HEK293 (cell line): Measurements from ENCODE around the gene ZCCHC24.

Experiments
- CTCF ChIA-PET: fragments of 350-600 bp; formaldehyde crosslinking; extraction: SDS; loops from one replicate; lab custom pipeline; 2021; ENCODE audit warnings: antibody characterized with exemption; lab: Yijun Ruan, JAX
- POLR2A ChIA-PET: fragments of 300-600 bp; formaldehyde crosslinking; extraction: SDS; loops from one replicate; lab custom pipeline; 2020; ENCODE audit warnings: antibody characterized with exemption, inconsistent platforms; lab: Yijun Ruan, JAX
- H3K27ac ChIP-seq: fragments of 200-500 bp; sonication (Bioruptor generic); 2 replicates; pipeline ENCODE4 v1.5.1; 2014; ENCODE audit warnings: low read depth, low read length, control low read depth, inconsistent platforms; ENCODE audit errors: extremely low read depth
- H3K36me3 ChIP-seq, 2 experiments: fragments of 200-500 bp in 1 of 2; sonication (Bioruptor generic) in 1 of 2; 1 replicate in 1 of 2; 2 replicates in 1 of 2; pipeline ENCODE4 v1.5.1; 2014 to 2017; ENCODE audit warnings: inconsistent platforms in 2 of 2, low read length in 2 of 2; ENCODE audit not compliant: control insufficient read depth in 2 of 2, insufficient read depth in 1 of 2
- H3K4me1 ChIP-seq: fragments of 200-500 bp; sonication (Bioruptor generic); 2 replicates; pipeline ENCODE4 v1.5.1; 2014; ENCODE audit warnings: mild to moderate bottlenecking, low read length, inconsistent platforms; ENCODE audit not compliant: control insufficient read depth, insufficient read depth
- H3K4me3 ChIP-seq: 2 replicates; pipeline ENCODE4 v1.5.1; 2011; ENCODE audit warnings: low read depth, mild to moderate bottlenecking, control low read depth, low read length, moderate library complexity
- H3K9me3 ChIP-seq: fragments of 200-500 bp; sonication (Bioruptor generic); 2 replicates; pipeline ENCODE4 v1.5.1; 2014; ENCODE audit warnings: low read depth, low read length, inconsistent platforms; ENCODE audit not compliant: control insufficient read depth, insufficient read depth
- GLI2 ChIP-seq: fragments of 450-650 bp; formaldehyde crosslinking; IDR thresholded peaks from 2 replicates; pipeline ENCODE4; 2017; ENCODE audit warnings: missing biosample characterization, missing genetic modification characterization, low read depth, borderline replicate concordance
- KLF16 ChIP-seq: fragments of 450-650 bp; formaldehyde crosslinking; IDR thresholded peaks from 2 replicates; pipeline ENCODE4 v1.5.1; 2017; ENCODE audit warnings: missing biosample characterization, missing genetic modification characterization
- SP7 ChIP-seq: fragments of 450-650 bp; formaldehyde crosslinking; IDR thresholded peaks from 2 replicates; pipeline ENCODE4 v1.5.1; 2016; ENCODE audit warnings: missing biosample characterization, missing genetic modification characterization
- ZBTB48 ChIP-seq: fragments of 450-650 bp; formaldehyde crosslinking; IDR thresholded peaks from 2 replicates; pipeline ENCODE4 v1.5.1; 2016; ENCODE audit warnings: missing biosample characterization, missing genetic modification characterization
- ZFP3 ChIP-seq: fragments of 450-650 bp; formaldehyde crosslinking; IDR thresholded peaks from 2 replicates; pipeline ENCODE4 v1.5.1; 2016; ENCODE audit warnings: low read depth, missing biosample characterization, missing genetic modification characterization
- ZFP41 ChIP-seq: fragments of 450-650 bp; formaldehyde crosslinking; IDR thresholded peaks from 2 replicates; pipeline ENCODE4 v1.5.1; 2016; ENCODE audit warnings: missing biosample characterization, missing genetic modification characterization, borderline replicate concordance
- ZIC2 ChIP-seq: fragments of 450-650 bp; formaldehyde crosslinking; IDR thresholded peaks from 2 replicates; pipeline ENCODE4 v1.5.1; 2016; ENCODE audit warnings: missing biosample characterization, missing genetic modification characterization
- ZNF133 ChIP-seq: fragments of 450-650 bp; formaldehyde crosslinking; IDR thresholded peaks from 2 replicates; pipeline ENCODE4 v1.5.1; 2016; ENCODE audit warnings: missing biosample characterization, missing genetic modification characterization
- ZNF140 ChIP-seq: fragments of 450-650 bp; formaldehyde crosslinking; IDR thresholded peaks from 2 replicates; pipeline ENCODE4 v1.5.1; 2016; ENCODE audit warnings: missing biosample characterization, missing genetic modification characterization
- ZNF248 ChIP-seq: fragments of 450-650 bp; formaldehyde crosslinking; IDR thresholded peaks from 2 replicates; pipeline ENCODE4 v1.5.1; 2017; ENCODE audit warnings: missing biosample characterization, missing genetic modification characterization
- ZNF341 ChIP-seq: fragments of 450-650 bp; formaldehyde crosslinking; IDR thresholded peaks from 2 replicates; pipeline ENCODE4; 2016; ENCODE audit warnings: low read depth, missing biosample characterization, missing genetic modification characterization
- ZNF394 ChIP-seq: fragments of 450-650 bp; formaldehyde crosslinking; IDR thresholded peaks from 2 replicates; pipeline ENCODE4 v1.5.1; 2016; ENCODE audit warnings: missing biosample characterization, missing genetic modification characterization, mild to moderate bottlenecking, moderate library complexity, borderline replicate concordance
- ZNF560 ChIP-seq: fragments of 450-650 bp; formaldehyde crosslinking; IDR thresholded peaks from 2 replicates; pipeline ENCODE4 v1.5.1; 2017; ENCODE audit warnings: missing biosample characterization, missing genetic modification characterization, borderline replicate concordance
- ZNF623 ChIP-seq: fragments of 450-650 bp; formaldehyde crosslinking; IDR thresholded peaks from 2 replicates; pipeline ENCODE4 v1.5.1; 2016; ENCODE audit warnings: missing biosample characterization, missing genetic modification characterization
- ZNF677 ChIP-seq: fragments of 450-650 bp; IDR thresholded peaks from 2 replicates; pipeline ENCODE4 v1.5.0; 2018; ENCODE audit warnings: missing biosample characterization, mild to moderate bottlenecking, missing genetic modification characterization, moderate library complexity
- ZXDB ChIP-seq: fragments of 450-650 bp; formaldehyde crosslinking; IDR thresholded peaks from 2 replicates; pipeline ENCODE4 v1.5.1; 2016; ENCODE audit warnings: missing biosample characterization, missing genetic modification characterization
- TF ChIP-seq, protein P1 (sequence below): fragments of 450-650 bp; formaldehyde crosslinking; IDR thresholded peaks from 2 replicates; pipeline ENCODE4 v1.5.1; 2016; ENCODE audit warnings: missing biosample characterization, missing genetic modification characterization
- TF ChIP-seq, protein P2 (sequence below): fragments of 450-650 bp; formaldehyde crosslinking; IDR thresholded peaks from 2 replicates; pipeline ENCODE4 v1.5.1; 2016; ENCODE audit warnings: missing biosample characterization, missing genetic modification characterization

Gene ZCCHC24

DNA sequence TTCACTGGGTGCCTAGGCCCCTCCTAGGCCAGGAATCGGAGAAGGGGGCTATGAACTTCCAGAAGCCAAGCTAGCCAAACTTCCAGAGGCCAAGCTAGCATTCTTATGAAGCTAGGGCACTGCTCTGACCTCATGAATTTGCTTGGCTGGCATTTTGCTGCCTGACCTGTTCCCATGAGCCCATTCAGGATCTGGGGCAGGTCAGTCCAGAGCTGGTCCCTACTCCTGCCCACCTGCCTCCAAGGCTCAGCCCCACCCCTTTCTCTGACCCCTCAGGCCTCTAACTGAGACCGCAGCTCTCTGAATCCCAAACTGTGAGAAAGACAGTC, 99.4 kb downstream of the ZCCHC24 start:
- H3K4me3 ChIP-seq, result no peak overlapping the region
- no peak overlapping the region for H3K27ac ChIP-seq
- ChIA-PET CTCF (interaction anchor here (0.5 to 2.6 kb wide), 6 partner anchors 11 to 123 kb away, joined by 3 to 8 read pairs (median 4); no protein-coding TSS in a partner anchor), POLR2A (interaction anchor here (1.4 kb wide), 1 partner anchor 8 kb away, joined by 6 read pairs; no protein-coding TSS in a partner anchor)
- H3K36me3 ChIP-seq, result peaks cover 0 to 27% of the 10 kb centered on the region in 2 experiments; a peak in 1 of 3 replicates
- H3K4me1 ChIP-seq, result no peaks in the 10 kb centered on the region
- H3K9me3 ChIP-seq, result no peaks in the 10 kb centered on the region
- TF ChIP-seq ZNF677 (tag by site-specific recombination) (no peak), ZNF133 (tag by site-specific recombination) (no peak), ZNF248 (no peak), GLI2 (tag by site-specific recombination) (no peak), ZXDB (tag by site-specific recombination) (no peak), KLF16 (tag by site-specific recombination) (no peak), ZFP41 (tag by site-specific recombination) (no peak), ZNF394 (tag by site-specific recombination) (no peak), ZFP3 (tag by site-specific recombination) (no peak), ZNF341 (tag by site-specific recombination) (no peak), ZNF140 (tag by site-specific recombination) (no peak), ZNF623 (no peak), ZNF560 (tag by site-specific recombination) (no peak)
- TF ChIP-seq, protein P1, sequence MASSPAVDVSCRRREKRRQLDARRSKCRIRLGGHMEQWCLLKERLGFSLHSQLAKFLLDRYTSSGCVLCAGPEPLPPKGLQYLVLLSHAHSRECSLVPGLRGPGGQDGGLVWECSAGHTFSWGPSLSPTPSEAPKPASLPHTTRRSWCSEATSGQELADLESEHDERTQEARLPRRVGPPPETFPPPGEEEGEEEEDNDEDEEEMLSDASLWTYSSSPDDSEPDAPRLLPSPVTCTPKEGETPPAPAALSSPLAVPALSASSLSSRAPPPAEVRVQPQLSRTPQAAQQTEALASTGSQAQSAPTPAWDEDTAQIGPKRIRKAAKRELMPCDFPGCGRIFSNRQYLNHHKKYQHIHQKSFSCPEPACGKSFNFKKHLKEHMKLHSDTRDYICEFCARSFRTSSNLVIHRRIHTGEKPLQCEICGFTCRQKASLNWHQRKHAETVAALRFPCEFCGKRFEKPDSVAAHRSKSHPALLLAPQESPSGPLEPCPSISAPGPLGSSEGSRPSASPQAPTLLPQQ, result no peak
- TF ChIP-seq, protein P2, sequence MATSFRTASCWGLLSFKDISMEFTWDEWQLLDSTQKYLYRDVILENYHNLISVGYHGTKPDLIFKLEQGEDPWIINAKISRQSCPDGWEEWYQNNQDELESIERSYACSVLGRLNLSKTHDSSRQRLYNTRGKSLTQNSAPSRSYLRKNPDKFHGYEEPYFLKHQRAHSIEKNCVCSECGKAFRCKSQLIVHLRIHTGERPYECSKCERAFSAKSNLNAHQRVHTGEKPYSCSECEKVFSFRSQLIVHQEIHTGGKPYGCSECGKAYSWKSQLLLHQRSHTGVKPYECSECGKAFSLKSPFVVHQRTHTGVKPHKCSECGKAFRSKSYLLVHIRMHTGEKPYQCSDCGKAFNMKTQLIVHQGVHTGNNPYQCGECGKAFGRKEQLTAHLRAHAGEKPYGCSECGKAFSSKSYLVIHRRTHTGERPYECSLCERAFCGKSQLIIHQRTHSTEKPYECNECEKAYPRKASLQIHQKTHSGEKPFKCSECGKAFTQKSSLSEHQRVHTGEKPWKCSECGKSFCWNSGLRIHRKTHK, result no peak

DNA sequence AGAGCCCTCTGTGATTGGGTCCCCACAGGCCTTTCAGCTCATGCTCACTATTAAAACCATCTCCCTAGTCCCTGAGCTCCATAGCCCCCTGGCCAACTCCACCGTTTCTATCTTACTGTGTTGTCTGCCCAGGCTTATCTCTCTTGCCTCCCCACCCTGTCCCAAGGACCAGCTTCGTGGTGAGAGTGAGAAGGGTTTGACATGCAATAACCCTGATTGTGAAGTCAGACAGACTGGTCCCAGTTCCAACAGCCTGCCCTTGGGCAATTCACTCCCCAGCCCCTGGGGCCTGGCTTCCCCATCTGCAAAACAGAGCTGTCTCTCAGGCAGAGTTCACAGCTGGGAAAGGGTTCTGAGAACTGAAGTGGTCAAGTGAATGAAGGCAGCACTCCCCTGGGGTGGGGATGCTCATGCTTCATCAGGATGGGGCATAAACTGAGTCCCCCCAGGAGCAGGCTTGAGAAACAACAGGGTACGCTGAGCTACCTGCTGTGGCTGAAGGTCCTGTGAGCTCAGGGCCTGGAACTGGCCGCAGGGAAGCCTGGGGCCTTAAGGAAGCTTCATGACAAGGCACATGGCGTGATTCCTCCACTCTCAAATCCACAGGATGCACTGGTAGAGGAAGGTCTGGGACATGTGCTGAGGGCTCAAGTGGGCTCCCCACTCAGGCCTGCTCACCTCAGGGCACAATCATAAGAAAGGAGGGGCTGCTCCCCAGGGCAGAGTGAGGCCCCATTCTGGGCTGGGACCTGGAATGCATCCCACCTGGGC, 100.0 kb downstream of the ZCCHC24 start:
- peak; percentile 97 for TF ChIP-seq ZIC2 (tag by site-specific recombination)
- peak; percentile 44; the same call in 1 of the 2 replicates for TF ChIP-seq ZBTB48 (tag by site-specific recombination)
- no peak for TF ChIP-seq SP7 (tag by site-specific recombination)
- TF ChIP-seq, all 188 proteins: peak for 2
- POLR2A ChIA-PET, result interaction anchor here (1.4 kb wide), 1 partner anchor 9 kb away, joined by 6 read pairs; no protein-coding TSS in a partner anchor
- no peak overlapping the region for H3K27ac ChIP-seq
- H3K36me3 ChIP-seq, result peaks cover 0 to 22% of the 10 kb centered on the region in 2 experiments; a peak in 1 of 3 replicates
- CTCF ChIA-PET, result interaction anchor here (0.5 to 2.6 kb wide), 8 partner anchors 11 to 1299 kb away, joined by 3 to 8 read pairs (median 4); no protein-coding TSS in a partner anchor
- H3K9me3 ChIP-seq, result no peaks in the 10 kb centered on the region
- no peak overlapping the region for H3K4me3 ChIP-seq
- H3K4me1 ChIP-seq, result no peaks in the 10 kb centered on the region
